MM.1S (cell line): Measurements from ENCODE around the gene DRAM1.

Experiments
- CTCF ChIP-seq: fragments of 300-600 bp; sonication (generic); IDR thresholded peaks from 2 replicates; pipeline ENCODE4 v1.5.1; 2016; ENCODE audit warnings: antibody characterized with exemption, low read length, mixed read lengths
- EZH2 ChIP-seq: fragments of 300-600 bp; sonication (generic); optimal IDR thresholded peaks from 2 replicates; pipeline ENCODE3; 2017; ENCODE audit warnings: low read depth, mild to moderate bottlenecking, antibody characterized with exemption, low read length, mixed read lengths

DNA sequence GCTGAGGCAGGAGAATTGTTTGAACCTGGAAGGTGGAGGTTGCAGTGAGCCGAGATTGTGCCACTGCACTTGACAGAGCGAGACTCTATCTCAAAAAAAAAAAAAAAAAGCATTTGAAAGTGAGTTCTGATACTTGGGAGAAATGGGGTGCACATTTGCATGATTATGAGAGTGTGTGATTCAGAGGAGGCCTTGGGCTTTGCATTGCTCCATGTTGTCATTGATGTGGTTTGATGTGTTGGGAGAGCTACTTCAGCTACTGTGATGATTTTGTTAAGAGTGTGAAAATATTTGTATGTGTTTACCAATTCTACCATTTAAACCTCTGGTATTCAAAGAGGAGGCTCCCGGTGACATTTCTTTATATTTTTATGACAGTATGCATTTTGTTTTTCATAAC, 24.4 kb downstream of the DRAM1 start:
- TF ChIP-seq CTCF: no peak
- TF ChIP-seq EZH2: no peak
